Neural cell (in vitro differentiated cells): ENCODE results near the gene PPIF.

Experiments
- CTCF ChIP-seq: fragments of 450-650 bp; IDR thresholded peaks from 2 replicates; pipeline ENCODE4 v1.5.1; 2014; ENCODE audit warnings: antibody characterized with exemption, mild to moderate bottlenecking, moderate library complexity; ENCODE audit not compliant: poor library complexity, severe bottlenecking
- EP300 ChIP-seq: fragments of 450-650 bp; conservative IDR thresholded peaks from 2 replicates; pipeline ENCODE4 v1.6.1; 2014; ENCODE audit warnings: antibody characterized with exemption, mild to moderate bottlenecking, moderate library complexity; ENCODE audit not compliant: poor library complexity, severe bottlenecking
- REST ChIP-seq: IDR thresholded peaks from 2 replicates; pipeline ENCODE4 v1.6.1; 2012; ENCODE audit warnings: borderline replicate concordance
- SMC3 ChIP-seq: fragments of 450-650 bp; conservative IDR thresholded peaks from 2 replicates; pipeline ENCODE4 v1.6.1; 2014; ENCODE audit warnings: antibody characterized with exemption, mild to moderate bottlenecking, moderate library complexity; ENCODE audit not compliant: poor library complexity

- TF ChIP-seq EP300 (no peak), REST (no peak), CTCF (no peak), SMC3 (no peak)
Observed at GRCh38 chr10:79397051-79397450, 49.8 kb downstream of the PPIF start.
